HG03469 (cell line): ENCODE measurements around the gene SFMBT2.
"Not testable (repeated sequence)": the region's sequence is repeated elsewhere in the genome, so short reads cannot be mapped to it uniquely, and the experiment has no call there.

Experiments
- ATAC-seq: cut with Tn5 transposase; IDR thresholded peaks from one replicate; pipeline ENCODE4 v1.9.1; 2021; ENCODE audit warnings: mild to moderate bottlenecking, moderate library complexity, moderate number of reproducible peaks; ENCODE audit not compliant: unreplicated experiment

SFMBT2 gene

DNA sequence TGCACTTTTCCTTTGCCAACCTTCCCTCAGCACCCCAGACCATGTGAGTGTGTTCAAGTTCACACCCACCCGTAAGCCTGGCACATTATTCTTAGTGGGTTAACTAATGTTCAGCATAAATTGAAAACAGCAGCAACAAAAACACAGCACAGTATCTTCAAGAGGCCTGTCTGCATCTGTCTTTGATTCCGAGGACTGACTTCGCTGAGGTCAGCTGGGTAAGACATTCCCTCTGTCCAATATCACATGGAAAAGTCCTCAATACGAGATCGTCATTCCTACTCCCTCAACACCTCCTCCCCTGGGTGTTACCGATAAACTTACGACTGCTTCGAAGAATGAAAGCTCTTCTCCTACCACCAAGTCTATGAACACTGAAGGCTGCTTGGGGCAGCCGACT lies 218.8 kb downstream of the SFMBT2 start:
- ATAC-seq: no peak

DNA sequence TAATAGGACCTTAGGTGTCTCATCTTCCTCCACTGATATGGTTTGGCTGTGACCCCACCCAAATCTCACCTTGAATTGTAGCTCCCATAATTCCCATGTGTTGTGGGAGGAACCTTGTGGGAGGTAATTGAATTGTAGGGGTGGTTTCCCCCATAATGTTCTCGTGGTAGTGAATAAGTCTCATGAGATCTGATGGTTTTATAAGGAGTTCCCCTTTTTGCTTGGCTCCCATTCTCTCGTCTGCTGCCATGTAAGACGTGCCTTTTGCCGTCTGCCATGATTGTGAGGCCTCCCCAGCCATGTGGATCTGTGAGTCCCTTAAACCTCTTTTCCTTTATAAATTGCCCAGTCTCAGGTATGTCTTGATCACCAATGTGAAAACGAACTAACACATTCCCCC lies 220.1 kb downstream of the SFMBT2 start:
- ATAC-seq: not testable (repeated sequence)

DNA sequence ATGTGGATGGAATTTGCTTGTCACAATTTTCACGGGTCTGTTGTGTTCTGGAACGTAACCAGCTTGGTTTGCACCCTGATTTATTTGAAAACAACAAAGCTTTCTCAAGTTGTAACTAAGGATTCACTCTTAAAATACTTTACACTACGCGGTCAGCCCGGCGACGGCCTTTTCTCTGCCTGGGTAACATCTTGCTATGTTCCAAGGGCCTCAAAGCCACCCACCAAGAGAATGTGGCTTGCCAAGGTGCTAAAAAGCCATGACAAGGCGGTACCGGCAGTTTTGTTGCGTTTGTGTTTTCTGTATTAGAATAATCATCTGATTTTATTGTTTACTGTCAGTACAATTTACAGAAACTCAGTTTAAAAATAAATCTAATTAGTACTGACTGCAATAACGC lies 220.9 kb downstream of the SFMBT2 start:
- ATAC-seq: no peak

DNA sequence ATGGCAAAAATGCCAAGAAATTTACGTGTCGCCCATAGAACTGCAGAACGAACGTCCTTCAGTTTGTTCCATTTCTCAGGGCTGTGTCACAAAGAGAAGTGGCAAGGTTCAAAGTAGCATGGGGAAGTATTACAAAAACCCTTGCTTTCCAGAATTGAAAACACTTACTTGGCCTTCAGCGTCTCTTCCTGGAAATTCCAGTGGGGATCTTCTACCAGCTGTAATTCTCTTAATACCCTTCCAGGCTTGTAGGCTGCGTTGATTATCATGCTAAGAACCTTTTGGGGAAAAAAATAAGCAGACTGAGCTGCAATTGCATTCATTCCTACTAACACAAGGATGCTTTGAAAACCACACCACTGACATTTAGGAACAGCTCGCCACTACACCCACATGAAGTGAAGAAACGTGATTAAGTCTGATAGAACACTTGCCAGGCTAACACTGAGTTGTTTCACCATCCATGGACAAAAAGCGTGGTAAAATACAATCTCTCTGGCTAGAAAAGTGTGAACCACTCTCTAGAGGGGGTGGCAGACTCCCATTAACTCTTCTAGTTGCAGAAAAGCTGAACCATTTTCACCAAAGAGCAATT lies 222.3 kb downstream of the SFMBT2 start:
- no peak for ATAC-seq

- no peak for ATAC-seq
These were observed 224.3 kb downstream of the SFMBT2 start for GRCh38 chr10:7186387-7187018.

GRCh38 chr10:7185367-7185690 lies 225.5 kb downstream of the SFMBT2 start:
- no peak for ATAC-seq

GRCh38 chr10:7184660-7185366 lies 226.0 kb downstream of the SFMBT2 start:
- ATAC-seq: no peak

GRCh38 chr10:7184116-7184515 lies 226.7 kb downstream of the SFMBT2 start:
- not testable (repeated sequence) for ATAC-seq

DNA sequence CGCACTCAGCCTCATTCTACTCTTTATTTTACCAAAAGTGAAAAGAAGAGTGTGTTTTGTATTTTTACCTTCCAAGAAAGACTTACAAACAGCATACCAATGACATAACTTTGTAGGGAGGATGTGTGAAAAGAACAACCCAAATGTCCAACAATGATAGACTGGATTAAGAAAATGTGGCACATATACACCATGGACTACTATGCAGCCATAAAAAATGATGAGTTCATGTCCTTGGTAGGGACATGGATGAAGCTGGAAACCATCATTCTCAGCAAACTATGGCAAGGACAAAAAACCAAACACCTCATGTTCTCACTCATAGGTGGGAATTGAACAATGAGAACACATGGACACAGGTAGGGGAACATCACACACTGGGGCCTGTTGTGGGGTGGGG lies 228.5 kb downstream of the SFMBT2 start:
- not testable (repeated sequence) for ATAC-seq

DNA sequence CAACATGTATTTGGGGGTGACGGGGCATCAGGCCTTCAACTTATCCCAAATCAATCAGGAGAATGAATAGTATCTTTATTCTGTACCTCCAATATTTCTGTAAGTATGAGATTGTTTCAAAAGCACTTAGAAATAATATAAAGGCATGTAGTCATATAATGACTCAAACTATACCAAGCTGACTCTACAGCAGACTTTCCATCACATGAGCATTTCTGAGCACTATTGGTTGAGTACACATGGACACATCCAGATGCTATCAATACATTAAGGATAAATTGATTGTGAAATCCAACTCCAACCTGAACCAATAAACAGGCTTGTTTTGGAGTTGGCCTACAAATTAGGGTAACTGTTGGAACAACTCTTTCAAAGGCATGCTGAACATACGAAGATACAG lies 229.4 kb downstream of the SFMBT2 start:
- no peak for ATAC-seq

- ATAC-seq: no peak
These were observed 231.3 kb downstream of the SFMBT2 start for GRCh38 chr10:7179536-7179935.

DNA sequence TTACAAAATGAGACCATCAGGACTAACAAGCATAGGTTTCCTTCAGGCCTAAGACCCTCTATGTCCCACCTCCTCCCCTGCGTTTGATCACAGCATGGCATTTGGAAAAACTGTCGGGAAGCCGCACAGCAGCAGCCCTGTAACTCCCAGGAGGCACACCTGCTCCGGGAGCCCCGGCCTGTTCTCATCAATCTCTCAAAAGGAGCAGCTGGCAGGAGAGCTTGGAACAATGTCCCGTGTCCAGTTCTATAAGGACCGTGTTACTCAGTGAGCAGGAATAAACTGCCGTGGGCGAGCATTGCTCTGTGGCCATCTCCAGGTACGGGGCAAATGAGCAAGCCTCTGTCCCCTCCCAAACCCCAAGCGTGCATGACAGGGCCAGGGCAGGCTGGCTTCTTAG lies 236.9 kb downstream of the SFMBT2 start:
- no peak for ATAC-seq

DNA sequence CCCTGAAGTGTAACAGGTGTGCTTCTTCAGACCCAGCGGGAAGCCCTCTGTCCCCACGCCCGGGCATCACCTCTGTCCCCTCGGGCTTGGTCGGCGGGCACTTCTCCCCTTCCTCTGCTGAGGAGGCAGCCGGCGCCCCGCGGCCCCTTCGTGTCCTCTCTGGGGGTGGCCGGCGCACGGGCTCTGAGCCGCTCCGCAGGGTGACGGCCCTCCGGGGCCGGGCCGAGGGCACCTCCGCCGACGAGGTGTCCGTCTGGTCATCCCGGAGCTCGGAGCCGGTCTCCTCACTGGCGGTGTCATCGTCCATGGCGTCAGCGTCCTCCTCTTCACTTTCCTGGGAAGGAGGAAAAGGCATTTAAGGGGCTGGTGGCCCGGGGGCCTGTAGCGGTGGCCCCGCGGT lies 239.0 kb downstream of the SFMBT2 start:
- no peak for ATAC-seq

GRCh38 chr10:7170626-7171322 lies 240.1 kb downstream of the SFMBT2 start:
- no peak for ATAC-seq

- no peak for ATAC-seq
These were observed 242.4 kb downstream of the SFMBT2 start for GRCh38 chr10:7168414-7168813.

DNA sequence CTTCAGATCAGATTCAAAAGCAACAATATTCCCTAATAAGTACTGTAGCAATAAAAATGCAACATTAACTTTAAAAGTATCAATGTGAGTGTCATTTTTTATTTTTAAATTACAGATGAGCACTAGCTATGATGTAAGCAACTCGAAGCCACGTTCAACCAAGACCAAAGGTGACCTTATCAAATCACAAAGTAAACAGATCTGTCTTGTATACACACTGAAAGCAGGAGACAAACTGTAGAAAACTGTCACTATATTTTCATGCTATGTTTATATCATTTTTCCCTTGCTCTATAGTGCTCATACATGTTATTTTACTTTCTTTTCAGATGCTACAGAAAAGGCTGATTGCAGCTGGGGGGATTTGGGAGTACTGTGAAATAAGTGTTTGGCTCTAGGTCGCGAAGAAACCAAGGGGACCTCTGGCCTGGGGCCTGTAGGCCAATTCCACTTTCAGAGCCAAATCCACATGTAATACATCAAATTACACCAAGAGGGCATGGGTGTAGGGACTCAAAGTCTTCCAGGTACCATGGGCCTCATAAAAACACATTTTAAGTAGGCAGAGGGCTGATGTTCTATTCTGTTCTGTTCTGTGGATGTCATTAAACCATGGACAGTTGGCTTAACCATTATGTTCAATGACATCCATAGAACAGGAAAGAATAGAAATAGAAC lies 245.2 kb downstream of the SFMBT2 start:
- no peak for ATAC-seq

DNA sequence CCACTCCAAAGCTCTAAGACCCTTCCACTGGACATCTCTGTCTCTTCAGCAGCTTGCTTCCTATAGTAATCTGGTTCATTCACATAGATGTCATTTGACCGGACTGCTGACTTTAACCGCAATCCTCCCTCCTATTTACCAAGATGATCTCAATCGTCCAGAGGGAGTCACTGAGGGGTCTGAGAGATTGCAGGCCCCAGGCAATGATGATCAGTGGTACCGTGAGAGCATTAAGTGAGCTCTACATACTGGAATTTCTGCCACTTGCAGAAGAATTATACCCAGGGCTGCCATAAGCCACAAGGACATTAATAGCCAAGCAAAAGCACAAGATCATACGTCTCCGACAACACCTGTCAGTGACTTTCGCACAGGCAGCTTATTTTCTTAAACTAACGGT lies 245.9 kb downstream of the SFMBT2 start:
- ATAC-seq: no peak

- ATAC-seq: no peak
These were observed 248.5 kb downstream of the SFMBT2 start for GRCh38 chr10:7162331-7162730.

- ATAC-seq: no peak
These were observed 249.2 kb downstream of the SFMBT2 start for GRCh38 chr10:7161484-7162250.

GRCh38 chr10:7159928-7160327 lies 250.9 kb downstream of the SFMBT2 start:
- no peak for ATAC-seq

GRCh38 chr10:7159517-7159916 lies 251.3 kb downstream of the SFMBT2 start:
- no peak for ATAC-seq
